H1 (cell line): ENCODE data around the gene UGT1A6. TPM values are rescaled to one million over a fixed set of nuclear protein-coding genes. Genes with fewer than 3 reads are reported as not detected.

Experiments
- polyA plus RNA-seq, 7 experiments: library from polyadenylated mRNA; depleted of rRNA in 3 of 7; stranded (reverse) in 5 of 7; unstranded in 2 of 7; fragments of >200 nt in 5 of 7; fragments of 200-250 nt in 2 of 7; gene quantifications; 1 replicate in 5 of 7; 2 replicates in 1 of 7; 4 replicates in 1 of 7; pipeline versions ENCODE4 v1.2.1 to v1.2.3, GENCODE V29; 2011 to 2013; ENCODE audit warnings: missing spikeins in 2 of 7, mixed read lengths in 2 of 7
- total RNA-seq: library from RNA; stranded (reverse); fragmentation: NEBNext Ultra II Directional; extraction: Animal tissue kit (Norgen Biotek cat#: 25700); gene quantifications from 2 replicates; pipeline ENCODE4 v1.2.1, GENCODE V29; 2021
- TF ChIP-seq, protein P1 (sequence below): fragments of 300-600 bp; sonication (generic); IDR thresholded peaks from 2 replicates; pipeline ENCODE4 v1.7.1; 2012; ENCODE audit warnings: low read length, moderate library complexity, mild to moderate bottlenecking, inconsistent platforms; ENCODE audit not compliant: insufficient replicate concordance

UGT1A6 gene
- total and polyA plus RNA-seq, 2 of the 8 experiments (the other 6 are each of a cell fraction or from before 2014, with no cell fraction given) = not detected

DNA sequence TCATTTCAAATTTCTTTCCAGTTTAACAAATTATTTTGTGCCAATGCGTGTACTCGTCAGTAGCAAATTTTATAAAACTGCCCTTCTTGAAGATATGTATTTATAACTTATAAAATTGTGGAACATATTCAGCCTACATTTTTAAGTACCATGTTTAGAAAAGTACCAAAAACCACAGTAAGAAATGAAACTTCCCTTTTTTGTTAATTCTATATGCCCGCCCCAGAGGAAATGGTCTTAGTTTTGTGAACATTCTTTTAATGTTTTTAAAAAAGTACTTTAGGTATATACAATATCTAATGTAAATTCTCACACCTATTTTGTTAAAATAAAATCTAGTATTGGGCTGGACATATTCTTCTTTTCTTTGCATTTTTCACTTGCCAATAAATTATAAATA lies 19.8 kb upstream of the UGT1A6 start (continued):
- TF ChIP-seq, protein P1, sequence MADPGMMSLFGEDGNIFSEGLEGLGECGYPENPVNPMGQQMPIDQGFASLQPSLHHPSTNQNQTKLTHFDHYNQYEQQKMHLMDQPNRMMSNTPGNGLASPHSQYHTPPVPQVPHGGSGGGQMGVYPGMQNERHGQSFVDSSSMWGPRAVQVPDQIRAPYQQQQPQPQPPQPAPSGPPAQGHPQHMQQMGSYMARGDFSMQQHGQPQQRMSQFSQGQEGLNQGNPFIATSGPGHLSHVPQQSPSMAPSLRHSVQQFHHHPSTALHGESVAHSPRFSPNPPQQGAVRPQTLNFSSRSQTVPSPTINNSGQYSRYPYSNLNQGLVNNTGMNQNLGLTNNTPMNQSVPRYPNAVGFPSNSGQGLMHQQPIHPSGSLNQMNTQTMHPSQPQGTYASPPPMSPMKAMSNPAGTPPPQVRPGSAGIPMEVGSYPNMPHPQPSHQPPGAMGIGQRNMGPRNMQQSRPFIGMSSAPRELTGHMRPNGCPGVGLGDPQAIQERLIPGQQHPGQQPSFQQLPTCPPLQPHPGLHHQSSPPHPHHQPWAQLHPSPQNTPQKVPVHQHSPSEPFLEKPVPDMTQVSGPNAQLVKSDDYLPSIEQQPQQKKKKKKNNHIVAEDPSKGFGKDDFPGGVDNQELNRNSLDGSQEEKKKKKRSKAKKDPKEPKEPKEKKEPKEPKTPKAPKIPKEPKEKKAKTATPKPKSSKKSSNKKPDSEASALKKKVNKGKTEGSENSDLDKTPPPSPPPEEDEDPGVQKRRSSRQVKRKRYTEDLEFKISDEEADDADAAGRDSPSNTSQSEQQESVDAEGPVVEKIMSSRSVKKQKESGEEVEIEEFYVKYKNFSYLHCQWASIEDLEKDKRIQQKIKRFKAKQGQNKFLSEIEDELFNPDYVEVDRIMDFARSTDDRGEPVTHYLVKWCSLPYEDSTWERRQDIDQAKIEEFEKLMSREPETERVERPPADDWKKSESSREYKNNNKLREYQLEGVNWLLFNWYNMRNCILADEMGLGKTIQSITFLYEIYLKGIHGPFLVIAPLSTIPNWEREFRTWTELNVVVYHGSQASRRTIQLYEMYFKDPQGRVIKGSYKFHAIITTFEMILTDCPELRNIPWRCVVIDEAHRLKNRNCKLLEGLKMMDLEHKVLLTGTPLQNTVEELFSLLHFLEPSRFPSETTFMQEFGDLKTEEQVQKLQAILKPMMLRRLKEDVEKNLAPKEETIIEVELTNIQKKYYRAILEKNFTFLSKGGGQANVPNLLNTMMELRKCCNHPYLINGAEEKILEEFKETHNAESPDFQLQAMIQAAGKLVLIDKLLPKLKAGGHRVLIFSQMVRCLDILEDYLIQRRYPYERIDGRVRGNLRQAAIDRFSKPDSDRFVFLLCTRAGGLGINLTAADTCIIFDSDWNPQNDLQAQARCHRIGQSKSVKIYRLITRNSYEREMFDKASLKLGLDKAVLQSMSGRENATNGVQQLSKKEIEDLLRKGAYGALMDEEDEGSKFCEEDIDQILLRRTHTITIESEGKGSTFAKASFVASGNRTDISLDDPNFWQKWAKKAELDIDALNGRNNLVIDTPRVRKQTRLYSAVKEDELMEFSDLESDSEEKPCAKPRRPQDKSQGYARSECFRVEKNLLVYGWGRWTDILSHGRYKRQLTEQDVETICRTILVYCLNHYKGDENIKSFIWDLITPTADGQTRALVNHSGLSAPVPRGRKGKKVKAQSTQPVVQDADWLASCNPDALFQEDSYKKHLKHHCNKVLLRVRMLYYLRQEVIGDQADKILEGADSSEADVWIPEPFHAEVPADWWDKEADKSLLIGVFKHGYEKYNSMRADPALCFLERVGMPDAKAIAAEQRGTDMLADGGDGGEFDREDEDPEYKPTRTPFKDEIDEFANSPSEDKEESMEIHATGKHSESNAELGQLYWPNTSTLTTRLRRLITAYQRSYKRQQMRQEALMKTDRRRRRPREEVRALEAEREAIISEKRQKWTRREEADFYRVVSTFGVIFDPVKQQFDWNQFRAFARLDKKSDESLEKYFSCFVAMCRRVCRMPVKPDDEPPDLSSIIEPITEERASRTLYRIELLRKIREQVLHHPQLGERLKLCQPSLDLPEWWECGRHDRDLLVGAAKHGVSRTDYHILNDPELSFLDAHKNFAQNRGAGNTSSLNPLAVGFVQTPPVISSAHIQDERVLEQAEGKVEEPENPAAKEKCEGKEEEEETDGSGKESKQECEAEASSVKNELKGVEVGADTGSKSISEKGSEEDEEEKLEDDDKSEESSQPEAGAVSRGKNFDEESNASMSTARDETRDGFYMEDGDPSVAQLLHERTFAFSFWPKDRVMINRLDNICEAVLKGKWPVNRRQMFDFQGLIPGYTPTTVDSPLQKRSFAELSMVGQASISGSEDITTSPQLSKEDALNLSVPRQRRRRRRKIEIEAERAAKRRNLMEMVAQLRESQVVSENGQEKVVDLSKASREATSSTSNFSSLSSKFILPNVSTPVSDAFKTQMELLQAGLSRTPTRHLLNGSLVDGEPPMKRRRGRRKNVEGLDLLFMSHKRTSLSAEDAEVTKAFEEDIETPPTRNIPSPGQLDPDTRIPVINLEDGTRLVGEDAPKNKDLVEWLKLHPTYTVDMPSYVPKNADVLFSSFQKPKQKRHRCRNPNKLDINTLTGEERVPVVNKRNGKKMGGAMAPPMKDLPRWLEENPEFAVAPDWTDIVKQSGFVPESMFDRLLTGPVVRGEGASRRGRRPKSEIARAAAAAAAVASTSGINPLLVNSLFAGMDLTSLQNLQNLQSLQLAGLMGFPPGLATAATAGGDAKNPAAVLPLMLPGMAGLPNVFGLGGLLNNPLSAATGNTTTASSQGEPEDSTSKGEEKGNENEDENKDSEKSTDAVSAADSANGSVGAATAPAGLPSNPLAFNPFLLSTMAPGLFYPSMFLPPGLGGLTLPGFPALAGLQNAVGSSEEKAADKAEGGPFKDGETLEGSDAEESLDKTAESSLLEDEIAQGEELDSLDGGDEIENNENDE = no peak
